ENCODE data around the gene BCKDHB.

BCKDHB gene

DNA sequence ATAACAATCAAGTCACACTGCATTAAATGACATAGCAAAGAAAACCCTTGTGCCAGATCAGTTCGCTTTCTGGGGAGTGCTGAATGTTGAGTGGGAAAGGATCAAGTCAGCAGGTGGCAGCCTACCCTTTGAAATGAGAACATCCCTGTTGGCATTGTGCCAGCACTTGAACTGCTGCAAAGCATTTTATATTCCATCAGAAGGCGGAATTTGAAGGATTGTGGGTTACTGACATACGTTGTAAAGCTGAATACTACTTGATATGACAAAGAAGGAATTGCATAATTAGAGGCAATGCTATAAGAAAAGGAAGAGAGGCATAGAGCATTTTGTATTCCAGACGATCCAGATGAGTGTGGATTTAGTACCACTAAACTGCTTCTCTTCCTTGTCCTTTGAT, 26.5 kb downstream of the BCKDHB start:
- TF ChIP-seq, protein P1, sequence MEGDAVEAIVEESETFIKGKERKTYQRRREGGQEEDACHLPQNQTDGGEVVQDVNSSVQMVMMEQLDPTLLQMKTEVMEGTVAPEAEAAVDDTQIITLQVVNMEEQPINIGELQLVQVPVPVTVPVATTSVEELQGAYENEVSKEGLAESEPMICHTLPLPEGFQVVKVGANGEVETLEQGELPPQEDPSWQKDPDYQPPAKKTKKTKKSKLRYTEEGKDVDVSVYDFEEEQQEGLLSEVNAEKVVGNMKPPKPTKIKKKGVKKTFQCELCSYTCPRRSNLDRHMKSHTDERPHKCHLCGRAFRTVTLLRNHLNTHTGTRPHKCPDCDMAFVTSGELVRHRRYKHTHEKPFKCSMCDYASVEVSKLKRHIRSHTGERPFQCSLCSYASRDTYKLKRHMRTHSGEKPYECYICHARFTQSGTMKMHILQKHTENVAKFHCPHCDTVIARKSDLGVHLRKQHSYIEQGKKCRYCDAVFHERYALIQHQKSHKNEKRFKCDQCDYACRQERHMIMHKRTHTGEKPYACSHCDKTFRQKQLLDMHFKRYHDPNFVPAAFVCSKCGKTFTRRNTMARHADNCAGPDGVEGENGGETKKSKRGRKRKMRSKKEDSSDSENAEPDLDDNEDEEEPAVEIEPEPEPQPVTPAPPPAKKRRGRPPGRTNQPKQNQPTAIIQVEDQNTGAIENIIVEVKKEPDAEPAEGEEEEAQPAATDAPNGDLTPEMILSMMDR (conservative IDR thresholded peaks at IDR 0.05; ENCODE audit: low read length): peak; percentile 69
- no peak overlapping the region for H3K4me3 ChIP-seq (ENCODE audit: low read length)
- DNase-seq (ENCODE audit: low read depth): peak; percentile 73

DNA sequence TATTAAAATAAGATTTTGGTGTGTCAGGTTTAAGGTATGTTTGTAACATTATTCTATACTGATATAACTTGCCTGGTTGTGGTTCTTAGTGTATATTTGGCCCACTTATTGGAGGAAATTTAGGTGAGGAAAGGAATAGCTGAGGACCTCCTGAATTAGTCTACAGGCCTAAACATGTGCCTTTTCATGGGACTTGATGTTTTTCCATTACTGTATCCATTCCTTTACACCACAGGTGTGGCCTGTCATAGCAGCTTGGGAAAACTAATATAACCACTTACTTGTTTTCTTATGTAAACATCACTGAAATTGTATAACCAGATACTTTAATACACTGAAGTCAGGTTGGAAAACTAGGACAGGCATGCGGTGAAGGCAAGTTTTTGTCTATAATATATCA, 27.6 kb downstream of the BCKDHB start:
- DNase-seq (ENCODE audit: low read depth): no peak
- TF ChIP-seq, protein P1 (conservative IDR thresholded peaks at IDR 0.05; ENCODE audit: low read length): no peak
- no peak overlapping the region for H3K4me3 ChIP-seq (ENCODE audit: low read length)

- DNase-seq (ENCODE audit: low read depth): peak; percentile 29
- H3K4me3 ChIP-seq (ENCODE audit: low read length): no peak overlapping the region
- TF ChIP-seq, protein P1 (conservative IDR thresholded peaks at IDR 0.05; ENCODE audit: low read length): no peak
Measured at GRCh38 chr6:80142586-80142985, 36.1 kb downstream of the BCKDHB start.

DNA sequence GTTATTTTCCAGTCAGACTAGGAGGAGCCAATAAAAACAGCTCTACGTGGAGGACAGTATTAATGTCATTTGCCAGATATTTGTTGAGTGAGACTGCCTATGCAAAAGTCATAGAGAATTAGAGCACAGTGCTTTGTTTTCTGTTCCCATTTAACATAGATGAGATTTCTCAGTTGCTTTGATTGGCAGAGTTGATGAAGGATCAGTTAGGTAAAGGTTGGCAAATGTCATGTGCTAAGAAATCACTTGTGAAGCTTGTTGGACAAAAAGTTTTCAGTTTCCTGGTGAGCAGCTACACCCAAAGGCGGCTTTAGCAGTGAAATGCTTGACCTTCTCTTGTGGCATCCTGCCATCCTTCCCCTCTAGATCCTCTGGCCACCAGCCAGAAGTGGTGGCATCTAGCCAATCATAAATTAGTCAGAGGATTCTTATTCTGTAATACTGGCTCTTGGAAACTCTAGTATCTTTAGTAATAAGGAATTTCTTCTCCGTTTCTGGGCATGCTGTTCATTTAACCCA, 37.0 kb downstream of the BCKDHB start:
- peak; percentile 86 for DNase-seq (ENCODE audit: low read depth)
- TF ChIP-seq, protein P1 (conservative IDR thresholded peaks at IDR 0.05; ENCODE audit: low read length): no peak
- H3K4me3 ChIP-seq (ENCODE audit: low read length): no peak overlapping the region

GRCh38 chr6:80144753-80145315, 38.4 kb downstream of the BCKDHB start:
- no peak for DNase-seq (ENCODE audit: low read depth)
- TF ChIP-seq, protein P1 (conservative IDR thresholded peaks at IDR 0.05; ENCODE audit: low read length): no peak
- no peak overlapping the region for H3K4me3 ChIP-seq (ENCODE audit: low read length)

GRCh38 chr6:80145509-80145908, 39.0 kb downstream of the BCKDHB start:
- TF ChIP-seq, protein P1 (conservative IDR thresholded peaks at IDR 0.05; ENCODE audit: low read length): no peak
- no peak overlapping the region for H3K4me3 ChIP-seq (ENCODE audit: low read length)

GRCh38 chr6:80145921-80146320, 39.5 kb downstream of the BCKDHB start:
- no peak for DNase-seq (ENCODE audit: low read depth)
- TF ChIP-seq, protein P1 (conservative IDR thresholded peaks at IDR 0.05; ENCODE audit: low read length): no peak
- no peak overlapping the region for H3K4me3 ChIP-seq (ENCODE audit: low read length)

More at GRCh38 chr6:80145509-80145908, 39.0 kb downstream of the BCKDHB start:
- no peak for DNase-seq (ENCODE audit: low read depth)
